Activated CD8-positive, alpha-beta T cell treated with anti-CD3 and anti-CD28 coated beads, Interleukin-2, amount 10 ng/mL, durations not matched to agents 7 days and 5 days (primary cell): Measurements from ENCODE around the gene PLPP1. TPM values are rescaled to one million over a fixed set of nuclear protein-coding genes. Genes with fewer than 3 reads are reported as not detected.

Experiments used
- ATAC-seq: fragments of 150-1000 bp; cut with Tn5 transposase; one replicate; pipeline ENCODE4 v1.10.0; 2021; ENCODE audit warnings: moderate library complexity
- CTCF ChIA-PET: fragments of 350-600 bp; sonication (Branson Sonifier 250); formaldehyde crosslinking; loops from one replicate; lab custom pipeline; 2021; ENCODE audit warnings: antibody characterized with exemption; lab: Charles Lee
- POLR2A ChIA-PET: fragments of 350-600 bp; sonication (Branson Sonifier 250); formaldehyde crosslinking; loops from one replicate; lab custom pipeline; 2021; ENCODE audit warnings: antibody characterized with exemption; lab: Charles Lee
- DNase-seq: peaks from one replicate; pipeline ENCODE4 v3.0.0-alpha.2; 2020
- H3K27ac Mint-ChIP-seq: one replicate; pipeline ENCODE4 v1.8.0; 2021; ENCODE audit warnings: mild to moderate bottlenecking, mixed read lengths
- H3K27me3 Mint-ChIP-seq: one replicate; pipeline ENCODE4 v1.8.0; 2021; ENCODE audit warnings: low read depth, mixed read lengths
- H3K36me3 Mint-ChIP-seq: one replicate; pipeline ENCODE4 v1.8.0; 2021; ENCODE audit warnings: low read depth, mixed read lengths
- H3K4me1 Mint-ChIP-seq: one replicate; pipeline ENCODE4 v1.8.0; 2021; ENCODE audit warnings: low read depth, mixed read lengths
- H3K4me3 Mint-ChIP-seq: one replicate; pipeline ENCODE4 v1.8.0; 2021; ENCODE audit warnings: mild to moderate bottlenecking, mixed read lengths
- H3K9me3 Mint-ChIP-seq: one replicate; pipeline ENCODE4 v1.8.0; 2022; ENCODE audit warnings: mixed read lengths; ENCODE audit not compliant: insufficient read depth
- total RNA-seq, 2 experiments: library from RNA; stranded (reverse); gene quantifications; one replicate each; pipeline ENCODE4 v1.2.3, GENCODE V29; 2021

PLPP1 gene
- total RNA-seq, 2 experiments from 2014 or later: 27.0 to 27.2 TPM

DNA sequence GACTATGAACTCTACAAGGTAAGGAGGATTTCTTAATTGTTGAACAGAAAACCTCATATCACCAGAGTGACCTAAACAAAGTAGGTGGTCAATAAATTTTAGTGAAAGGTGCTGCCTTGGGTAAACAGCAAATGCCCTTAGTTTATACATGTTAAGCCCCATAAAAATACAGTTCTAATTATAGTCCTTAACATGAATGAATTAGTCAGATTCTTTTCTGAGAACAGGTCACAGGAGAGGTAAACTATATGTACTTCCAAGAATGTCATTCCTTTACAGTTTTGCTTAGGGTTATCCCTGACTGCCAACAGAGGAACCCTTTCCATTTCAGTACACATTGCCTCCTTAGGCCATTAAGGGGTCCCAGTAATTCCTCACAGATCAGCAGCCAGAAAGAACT is 64.9 kb downstream of the PLPP1 start:
- ChIA-PET CTCF (no interaction called here), POLR2A (interaction anchor here (0.6 kb wide), 1 partner anchor 15 kb away, joined by 3 read pairs; no protein-coding TSS in a partner anchor)
- Mint-ChIP-seq H3K9me3 (no peaks in the 10 kb centered on the region), H3K27ac (no peak overlapping the region), H3K27me3 (no peaks in the 10 kb centered on the region), H3K36me3 (peaks cover 25% of the 10 kb centered on the region), H3K4me1 (peaks cover 8% of the 10 kb centered on the region), H3K4me3 (no peak overlapping the region)
- DNase-seq: no peak
- ATAC-seq: no peak

DNA sequence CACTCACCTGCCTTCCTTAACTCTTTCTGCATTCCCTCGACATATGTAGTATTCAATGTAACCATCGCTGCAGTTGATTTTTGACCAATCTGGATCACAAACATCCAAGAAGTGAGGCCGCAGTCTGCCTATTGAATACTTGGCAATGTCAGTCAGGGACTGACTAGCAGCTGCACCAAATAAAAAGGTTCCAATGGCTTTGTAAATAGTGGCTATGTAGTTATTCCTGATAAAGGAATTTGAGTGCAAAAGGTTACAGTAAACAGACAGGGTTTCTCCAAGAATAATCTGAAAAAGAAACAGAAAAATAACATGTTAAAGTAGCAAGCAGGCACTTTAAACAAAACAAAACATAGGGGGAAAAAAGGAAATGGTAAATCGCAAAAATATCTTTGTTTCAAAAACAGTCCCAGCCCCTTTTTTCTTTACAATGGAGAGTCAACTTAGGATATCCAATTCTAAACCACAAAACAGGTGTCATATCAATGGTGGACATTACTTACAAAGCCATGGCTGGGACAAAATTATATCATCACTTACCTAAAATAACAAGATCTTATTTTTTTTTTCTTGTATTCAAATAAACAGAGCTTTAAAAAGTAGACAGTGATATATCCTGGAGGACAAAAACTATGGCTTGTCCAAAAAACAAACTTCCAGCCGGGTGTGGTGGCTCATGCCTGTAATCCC is 66.8 kb downstream of the PLPP1 start:
- no peak for DNase-seq
- CTCF ChIA-PET: no interaction called here
- Mint-ChIP-seq H3K27ac (no peak overlapping the region), H3K27me3 (no peaks in the 10 kb centered on the region), H3K9me3 (no peaks in the 10 kb centered on the region), H3K36me3 (peaks cover 33% of the 10 kb centered on the region), H3K4me1 (peaks cover 8% of the 10 kb centered on the region), H3K4me3 (no peak overlapping the region)
- ATAC-seq: no peak
- POLR2A ChIA-PET: no interaction called here

DNA sequence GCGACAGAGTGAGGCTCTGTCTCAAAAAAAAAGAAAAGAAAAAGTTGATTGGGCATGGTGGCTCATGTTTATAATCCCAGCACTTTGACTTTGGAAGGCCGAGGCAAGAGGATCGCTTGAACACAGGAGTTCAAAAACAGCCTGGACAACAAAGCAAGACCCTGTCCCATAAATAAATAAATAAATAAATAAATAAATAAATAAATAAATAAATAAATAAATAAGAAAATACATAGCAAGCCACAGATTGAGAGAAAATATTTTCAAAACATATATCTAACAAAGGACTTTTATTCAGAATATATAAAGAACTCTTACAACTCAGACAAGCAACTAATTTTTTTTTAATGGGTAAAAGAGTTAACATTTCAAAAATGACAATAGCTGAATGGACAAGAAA is 71.2 kb downstream of the PLPP1 start:
- no peaks in the 10 kb centered on the region for H3K27me3 Mint-ChIP-seq
- H3K4me3 Mint-ChIP-seq: no peak overlapping the region
- POLR2A ChIA-PET: no interaction called here

DNA sequence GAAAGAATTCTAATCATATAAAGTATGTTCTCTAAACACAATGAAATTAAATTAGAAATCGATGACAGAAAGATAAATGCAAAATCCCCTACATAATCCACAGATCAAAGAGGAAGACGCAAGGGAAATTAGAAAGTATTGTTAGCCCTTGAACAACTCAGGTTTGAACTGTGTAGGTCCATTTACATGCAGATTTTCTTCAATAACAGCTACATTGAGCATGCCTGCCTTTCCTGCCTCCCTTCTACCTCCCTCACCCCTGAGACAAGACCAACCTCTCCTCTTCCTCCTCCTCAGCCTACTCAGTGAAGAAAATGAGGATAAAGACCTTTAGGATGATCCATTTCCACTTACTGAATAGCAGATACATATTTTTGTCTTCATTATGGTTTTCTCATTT is 75.2 kb downstream of the PLPP1 start:
- Mint-ChIP-seq H3K4me1 (no peaks in the 10 kb centered on the region), H3K4me3 (no peak overlapping the region), H3K27ac (no peak overlapping the region), H3K27me3 (no peaks in the 10 kb centered on the region), H3K36me3 (peaks cover 31% of the 10 kb centered on the region), H3K9me3 (no peaks in the 10 kb centered on the region)
- CTCF ChIA-PET: interaction anchor here (1.4 kb wide), 1 partner anchor 11 kb away, joined by 3 read pairs; no protein-coding TSS in a partner anchor
- DNase-seq (no peak), ATAC-seq (no peak)
- POLR2A ChIA-PET: no interaction called here

More for the DNA sequence above, 71.2 kb downstream of the PLPP1 start:
- DNase-seq (no peak), ATAC-seq (no peak)
- Mint-ChIP-seq H3K36me3 (peaks cover 39% of the 10 kb centered on the region), H3K9me3 (no peaks in the 10 kb centered on the region), H3K27ac (no peak overlapping the region), H3K4me1 (no peaks in the 10 kb centered on the region)
- CTCF ChIA-PET: interaction anchor here (1.1 kb wide), 2 partner anchors 9 to 26 kb away, joined by 3 read pairs; no protein-coding TSS in a partner anchor

DNA sequence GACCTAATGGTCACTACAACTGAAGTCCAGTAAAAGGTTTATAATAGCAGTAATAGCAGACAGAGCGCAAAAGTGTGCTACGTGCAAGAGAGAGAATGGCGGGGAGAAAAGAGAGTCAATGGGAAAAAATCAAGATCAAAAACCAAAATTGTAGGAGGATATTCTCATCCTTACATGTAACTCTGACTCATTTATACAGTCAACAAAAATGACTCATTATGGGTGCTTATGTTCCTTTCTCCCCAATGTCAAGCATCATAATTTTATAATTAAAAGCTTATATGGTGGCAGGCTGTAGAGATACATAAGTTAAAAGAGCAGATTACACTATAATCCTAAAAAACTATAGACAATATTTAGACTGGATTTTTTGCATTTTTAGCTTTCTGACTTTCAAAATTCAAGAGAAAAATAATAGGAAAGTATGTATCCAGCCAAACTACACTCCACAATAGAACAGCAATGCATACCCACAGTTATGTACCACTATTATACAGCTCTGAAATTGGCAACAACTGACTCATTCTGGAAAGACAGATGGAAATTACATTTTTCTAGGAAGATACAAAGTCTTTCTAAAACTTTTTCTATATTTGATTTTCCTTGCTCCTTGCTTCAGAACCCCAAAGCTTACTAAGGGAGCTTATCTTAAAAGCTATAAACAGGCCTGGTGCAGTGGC is 78.4 kb downstream of the PLPP1 start:
- Mint-ChIP-seq H3K27me3 (no peaks in the 10 kb centered on the region), H3K9me3 (no peaks in the 10 kb centered on the region), H3K4me3 (no peak overlapping the region), H3K36me3 (peaks cover 28% of the 10 kb centered on the region), H3K4me1 (peaks cover 5% of the 10 kb centered on the region), H3K27ac (no peak overlapping the region)
- ChIA-PET POLR2A (interaction anchor here (0.5 kb wide), 1 partner anchor 14 kb away, joined by 4 read pairs; no protein-coding TSS in a partner anchor), CTCF (interaction anchor here (0.9 kb wide), 1 partner anchor 236 kb away, joined by 3 read pairs; no protein-coding TSS in a partner anchor)
- DNase-seq (no peak), ATAC-seq (no peak)

DNA sequence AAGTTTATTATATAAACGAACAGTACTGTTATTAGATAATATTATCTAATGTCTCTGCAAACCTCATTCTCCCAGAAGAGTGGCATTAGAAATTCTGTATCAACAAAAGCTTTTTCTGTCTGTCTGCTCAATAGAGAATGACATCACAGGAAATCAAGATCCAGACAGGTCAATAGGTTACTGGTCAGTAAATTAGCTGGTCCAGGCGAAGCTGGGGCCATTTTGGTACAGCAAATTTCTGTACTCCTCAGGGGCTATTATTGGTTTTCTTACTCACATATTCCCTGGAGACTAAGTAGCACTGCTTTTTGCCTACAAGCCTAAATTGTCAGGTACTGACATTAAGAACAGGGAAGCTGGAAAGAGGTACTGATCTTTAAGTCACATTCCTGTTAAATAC is 80.5 kb downstream of the PLPP1 start:
- Mint-ChIP-seq H3K9me3 (no peaks in the 10 kb centered on the region), H3K27me3 (no peaks in the 10 kb centered on the region), H3K36me3 (peaks cover 26% of the 10 kb centered on the region), H3K4me1 (peaks cover 5% of the 10 kb centered on the region), H3K4me3 (no peak overlapping the region), H3K27ac (no peak overlapping the region)
- ATAC-seq (no peak), DNase-seq (no peak)
- POLR2A ChIA-PET: interaction anchor here (0.6 kb wide), 1 partner anchor 147 kb away, joined by 3 read pairs; the partner anchor contains the start of gene DHX29
- CTCF ChIA-PET: interaction anchor here (0.8 kb wide), 1 partner anchor 9 kb away, joined by 3 read pairs; no protein-coding TSS in a partner anchor

DNA sequence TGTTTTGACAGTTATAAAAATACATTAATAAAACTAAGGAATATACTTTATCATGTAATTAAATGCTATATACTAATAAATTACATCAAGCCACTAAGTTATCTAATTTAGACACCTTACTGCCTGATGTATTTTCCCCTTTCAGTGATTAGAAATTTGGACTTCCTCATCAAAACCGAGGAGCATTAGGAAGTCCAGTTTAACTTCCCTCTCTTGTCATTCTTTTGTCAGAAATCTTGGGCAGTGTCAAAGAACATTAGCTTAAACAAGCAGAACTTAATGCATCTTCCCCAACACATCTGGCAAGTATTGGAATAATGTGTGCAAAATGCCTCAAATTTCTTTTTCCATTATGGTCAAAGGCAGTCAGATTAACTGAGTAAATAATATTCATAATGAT is 81.6 kb downstream of the PLPP1 start:
- ChIA-PET POLR2A (no interaction called here), CTCF (no interaction called here)
- H3K4me1 Mint-ChIP-seq: peaks cover 5% of the 10 kb centered on the region
- H3K27ac Mint-ChIP-seq: no peak overlapping the region
- no peaks in the 10 kb centered on the region for H3K27me3 Mint-ChIP-seq
- no peak for ATAC-seq
- H3K9me3 Mint-ChIP-seq: no peaks in the 10 kb centered on the region
- peaks cover 24% of the 10 kb centered on the region for H3K36me3 Mint-ChIP-seq
- no peak for DNase-seq
- no peak overlapping the region for H3K4me3 Mint-ChIP-seq

DNA sequence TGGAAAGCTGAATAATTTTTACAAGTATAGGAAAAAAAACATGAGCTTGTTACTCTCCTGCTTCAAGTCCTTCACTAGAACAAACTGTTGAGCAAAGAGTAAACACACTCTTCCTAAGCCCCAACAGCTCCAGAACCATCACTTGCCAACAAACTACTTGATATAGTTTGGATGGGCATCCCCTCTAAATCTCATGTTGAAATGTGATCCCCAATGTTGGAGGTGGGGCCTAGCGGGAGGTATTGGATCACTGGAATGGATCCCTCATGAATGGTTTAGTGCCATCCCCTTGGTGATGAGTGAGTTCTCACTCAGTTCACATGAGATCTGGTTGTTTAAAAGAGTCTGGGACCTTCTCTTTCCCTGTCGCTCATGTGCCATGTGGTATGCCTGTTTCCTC is 82.8 kb downstream of the PLPP1 start:
- Mint-ChIP-seq H3K36me3 (peaks cover 30% of the 10 kb centered on the region), H3K4me3 (no peak overlapping the region), H3K27ac (peak overlapping the region; percentile 28), H3K9me3 (no peaks in the 10 kb centered on the region), H3K4me1 (peaks cover 5% of the 10 kb centered on the region), H3K27me3 (no peaks in the 10 kb centered on the region)
- CTCF ChIA-PET: interaction anchor here (1.0 kb wide), 1 partner anchor 19 kb away, joined by 3 read pairs; no protein-coding TSS in a partner anchor
- POLR2A ChIA-PET: no interaction called here
- ATAC-seq (no peak), DNase-seq (no peak)

DNA sequence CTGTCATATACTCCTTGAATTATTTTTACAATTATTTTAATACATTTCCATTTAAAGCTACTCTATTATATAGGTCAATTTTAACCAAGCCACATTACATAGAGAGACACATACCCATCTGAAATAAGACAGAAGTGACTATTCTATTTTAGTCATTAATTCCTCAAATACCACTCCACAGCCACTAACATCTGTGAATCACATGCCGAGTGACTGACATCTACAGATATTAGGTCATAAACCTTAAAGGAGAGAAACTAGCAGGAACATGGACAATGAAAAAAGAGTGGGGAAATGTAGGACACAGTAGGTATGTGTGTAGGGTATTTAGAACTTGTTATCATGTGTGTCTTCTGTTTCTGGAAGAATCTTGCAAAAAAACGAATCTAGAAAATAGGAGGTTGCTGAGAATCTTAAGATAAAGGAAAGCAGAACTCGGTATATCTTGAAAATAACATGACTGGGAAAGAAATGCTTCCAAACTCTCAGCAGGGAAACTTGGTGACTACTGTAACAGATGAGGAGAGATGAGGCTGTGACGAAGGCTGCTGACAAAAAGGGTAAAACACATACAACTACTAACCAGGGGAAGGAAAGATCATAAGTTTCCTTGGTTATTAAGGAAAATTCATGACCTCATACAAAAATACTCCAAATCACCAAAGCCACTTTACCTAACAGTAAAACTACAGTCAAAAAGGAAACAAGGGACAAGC is 84.6 kb downstream of the PLPP1 start:
- ChIA-PET POLR2A (no interaction called here), CTCF (no interaction called here)
- Mint-ChIP-seq H3K27ac (no peak overlapping the region), H3K36me3 (peaks cover 28% of the 10 kb centered on the region), H3K9me3 (no peaks in the 10 kb centered on the region), H3K4me3 (no peak overlapping the region), H3K4me1 (peaks cover 5% of the 10 kb centered on the region), H3K27me3 (no peaks in the 10 kb centered on the region)
- ATAC-seq (no peak), DNase-seq (no peak)

DNA sequence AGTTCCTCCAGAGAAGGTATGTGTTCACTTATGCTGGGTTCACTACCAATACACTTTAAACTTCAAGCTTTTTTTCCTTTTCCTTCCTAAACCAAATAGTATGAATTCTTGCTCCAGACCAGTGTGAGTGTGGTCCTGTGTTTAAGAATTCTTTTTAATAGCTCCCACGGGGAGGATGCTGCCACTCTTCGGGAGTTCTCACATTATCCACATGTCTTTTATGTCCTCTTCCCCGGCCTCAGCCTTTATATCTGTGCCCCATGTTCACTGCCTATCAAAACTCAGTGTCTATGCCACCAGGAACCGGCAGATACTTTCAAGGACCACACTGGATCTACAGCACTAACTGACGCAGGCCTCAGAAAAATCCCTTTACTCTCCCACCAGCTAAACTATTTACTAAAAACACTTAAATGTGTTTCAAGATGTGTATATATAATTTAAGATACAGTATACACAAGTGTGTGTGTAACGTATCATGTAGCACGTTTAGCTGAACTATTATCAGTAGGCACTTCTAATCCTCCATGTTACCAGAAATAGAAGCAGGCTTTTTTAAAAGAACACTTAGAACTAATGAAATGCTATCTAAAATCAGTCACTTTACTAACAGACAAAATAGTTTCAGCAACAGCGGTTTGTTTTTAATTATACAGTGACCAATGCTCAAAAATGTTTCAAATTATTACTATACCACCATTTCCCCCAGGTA is 88.0 kb downstream of the PLPP1 start:
- ATAC-seq (no peak), DNase-seq (no peak)
- H3K9me3 Mint-ChIP-seq: no peaks in the 10 kb centered on the region
- POLR2A ChIA-PET: no interaction called here
- no peaks in the 10 kb centered on the region for H3K27me3 Mint-ChIP-seq
- H3K27ac Mint-ChIP-seq: no peak overlapping the region
- CTCF ChIA-PET: interaction anchor here (1.5 kb wide), 1 partner anchor 245 kb away, joined by 5 read pairs; no protein-coding TSS in a partner anchor
- peaks cover 1% of the 10 kb centered on the region for H3K4me1 Mint-ChIP-seq
- peaks cover 15% of the 10 kb centered on the region for H3K36me3 Mint-ChIP-seq
- no peak overlapping the region for H3K4me3 Mint-ChIP-seq

DNA sequence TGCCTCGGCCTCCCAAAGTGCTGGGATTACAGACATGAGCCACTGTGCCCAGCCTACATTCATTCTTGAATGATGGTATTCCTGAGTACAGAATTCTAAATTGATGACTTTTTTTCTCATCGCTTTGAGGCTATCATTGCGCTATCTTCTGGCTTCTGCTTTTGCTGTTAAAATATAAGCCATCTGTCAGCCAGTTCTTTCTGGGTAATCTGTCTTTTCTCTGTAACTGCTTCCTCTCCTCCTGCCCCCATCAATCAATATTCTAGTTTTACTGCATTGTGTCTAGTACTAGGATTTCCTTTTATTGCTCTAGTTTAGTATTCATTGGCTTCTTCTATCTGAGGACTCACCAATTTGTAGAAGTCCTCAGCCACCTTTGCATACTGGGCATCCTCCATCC is 89.0 kb downstream of the PLPP1 start:
- Mint-ChIP-seq H3K4me3 (no peak overlapping the region), H3K4me1 (peaks cover 3% of the 10 kb centered on the region), H3K36me3 (peaks cover 18% of the 10 kb centered on the region), H3K27ac (no peak overlapping the region), H3K9me3 (no peaks in the 10 kb centered on the region), H3K27me3 (no peaks in the 10 kb centered on the region)
- ATAC-seq (no peak), DNase-seq (no peak)
- POLR2A ChIA-PET: interaction anchor here (0.6 kb wide), 1 partner anchor 267 kb away, joined by 3 read pairs; no protein-coding TSS in a partner anchor
- CTCF ChIA-PET: interaction anchor here (1.5 kb wide), 1 partner anchor 246 kb away, joined by 5 read pairs; no protein-coding TSS in a partner anchor
